ENCODE results near the gene NT5C1A. TPM values are rescaled to one million over a fixed set of nuclear protein-coding genes. Genes with fewer than 3 reads are reported as not detected.

Gene NT5C1A
- total RNA-seq, 1 donor from 2014 or later = not detected

- DNase-seq (ENCODE audit: low spot score, unreplicated experiment) = no peak
- Mint-ChIP-seq H3K27ac (no peak overlapping the region), H3K9me3 (ENCODE audit: low read depth) (no peaks in the 10 kb centered on the region), H3K27me3 (peaks cover 73% of the 10 kb centered on the region), H3K36me3 (ENCODE audit: insufficient read depth) (no peaks in the 10 kb centered on the region), H3K4me3 (ENCODE audit: low read depth) (no peak overlapping the region), H3K4me1 (ENCODE audit: low read depth) (no peaks in the 10 kb centered on the region)
- no peak for TF ChIP-seq CTCF (IDR thresholded peaks at IDR 0.05; ENCODE audit: unreplicated experiment)
Observed at GRCh38 chr1:39659110-39659509, 12.8 kb downstream of the NT5C1A start.

- no peaks in the 10 kb centered on the region for H3K9me3 Mint-ChIP-seq (ENCODE audit: low read depth)
- H3K27ac Mint-ChIP-seq = no peak overlapping the region
- no peaks in the 10 kb centered on the region for H3K4me1 Mint-ChIP-seq (ENCODE audit: low read depth)
- peaks cover 76% of the 10 kb centered on the region for H3K27me3 Mint-ChIP-seq
- H3K36me3 Mint-ChIP-seq (ENCODE audit: insufficient read depth) = no peaks in the 10 kb centered on the region
- peak; percentile 37 for DNase-seq (ENCODE audit: low spot score, unreplicated experiment)
- peak; percentile 89 for TF ChIP-seq CTCF (IDR thresholded peaks at IDR 0.05; ENCODE audit: unreplicated experiment)
- H3K4me3 Mint-ChIP-seq (ENCODE audit: low read depth) = no peak overlapping the region
Observed at GRCh38 chr1:39657923-39658485, 13.9 kb downstream of the NT5C1A start.

- H3K27ac Mint-ChIP-seq = peak overlapping the region; percentile 14
- H3K27me3 Mint-ChIP-seq = peaks cover 71% of the 10 kb centered on the region
Observed at GRCh38 chr1:39657402-39657801, 14.5 kb downstream of the NT5C1A start.

GRCh38 chr1:39656391-39656790 lies 15.5 kb downstream of the NT5C1A start:
- H3K4me3 Mint-ChIP-seq (ENCODE audit: low read depth) = no peak overlapping the region
- no peak for TF ChIP-seq CTCF (IDR thresholded peaks at IDR 0.05; ENCODE audit: unreplicated experiment)
- H3K36me3 Mint-ChIP-seq (ENCODE audit: insufficient read depth) = no peaks in the 10 kb centered on the region
- H3K9me3 Mint-ChIP-seq (ENCODE audit: low read depth) = no peaks in the 10 kb centered on the region
- H3K27me3 Mint-ChIP-seq = peaks cover 68% of the 10 kb centered on the region
- H3K4me1 Mint-ChIP-seq (ENCODE audit: low read depth) = no peaks in the 10 kb centered on the region
- no peak for DNase-seq (ENCODE audit: low spot score, unreplicated experiment)
- H3K27ac Mint-ChIP-seq = no peak overlapping the region

More at GRCh38 chr1:39657402-39657801, 14.5 kb downstream of the NT5C1A start:
- Mint-ChIP-seq H3K4me3 (ENCODE audit: low read depth) (no peak overlapping the region), H3K9me3 (ENCODE audit: low read depth) (no peaks in the 10 kb centered on the region), H3K4me1 (ENCODE audit: low read depth) (no peaks in the 10 kb centered on the region), H3K36me3 (ENCODE audit: insufficient read depth) (no peaks in the 10 kb centered on the region)
- no peak for DNase-seq (ENCODE audit: low spot score, unreplicated experiment)
- TF ChIP-seq CTCF (IDR thresholded peaks at IDR 0.05; ENCODE audit: unreplicated experiment) = no peak

GRCh38 chr1:39655578-39656268 lies 16.2 kb downstream of the NT5C1A start:
- no peak for DNase-seq (ENCODE audit: low spot score, unreplicated experiment)
- no peaks in the 10 kb centered on the region for H3K9me3 Mint-ChIP-seq (ENCODE audit: low read depth)
- H3K36me3 Mint-ChIP-seq (ENCODE audit: insufficient read depth) = no peaks in the 10 kb centered on the region
- H3K4me3 Mint-ChIP-seq (ENCODE audit: low read depth) = no peak overlapping the region
- no peaks in the 10 kb centered on the region for H3K4me1 Mint-ChIP-seq (ENCODE audit: low read depth)
- TF ChIP-seq CTCF (IDR thresholded peaks at IDR 0.05; ENCODE audit: unreplicated experiment) = no peak
- H3K27me3 Mint-ChIP-seq = peaks cover 64% of the 10 kb centered on the region
- H3K27ac Mint-ChIP-seq = no peak overlapping the region
